Lower lobe of right lung (tissue), 2 donors: ENCODE results near the gene CFAP97. TPM values are rescaled to one million over a fixed set of nuclear protein-coding genes. Genes with fewer than 3 reads are reported as not detected.

Experiments
- ATAC-seq, 2 donors: fragments of 200-7000 bp; cut with Tn5 transposase; one replicate each; pipeline ENCODE4 v1.9.1; 2020 to 2022; ENCODE audit warnings: mild to moderate bottlenecking in 2 of 2, moderate library complexity in 2 of 2
- DNase-seq: peaks from one replicate; pipeline ENCODE4 v3.0.0-alpha.2; 2020
- H3K27ac ChIP-seq: fragments of 200-600 bp; one replicate; pipeline ENCODE4 v1.8.0; 2022
- H3K27me3 ChIP-seq: fragments of 200-600 bp; one replicate; pipeline ENCODE4 v1.8.0; 2022; ENCODE audit warnings: low read depth
- H3K36me3 ChIP-seq: fragments of 200-600 bp; one replicate; pipeline ENCODE4 v1.8.0; 2022; ENCODE audit warnings: mild to moderate bottlenecking
- H3K4me1 ChIP-seq: fragments of 200-600 bp; one replicate; pipeline ENCODE4 v1.8.0; 2022
- H3K4me3 ChIP-seq: fragments of 200-600 bp; one replicate; pipeline ENCODE4 v1.8.0; 2022; ENCODE audit warnings: mild to moderate bottlenecking
- H3K9me3 ChIP-seq: fragments of 200-600 bp; one replicate; pipeline ENCODE4 v1.8.0; 2022
- intact Hi-C: fragments of 100-400 bp; cut with DNase I; formaldehyde crosslinking; loops from one replicate; pipeline ENCODE4 v1.11.0; 2022
- total RNA-seq: library from RNA; stranded (reverse); fragmentation: NEBNext Ultra II Directional; extraction: Animal tissue kit (Norgen Biotek cat#: 25700); gene quantifications from one replicate; pipeline ENCODE4 v1.2.1, GENCODE V29; 2021
- TF ChIP-seq, protein P1 (sequence below): fragments of 200-600 bp; IDR thresholded peaks from one replicate; pipeline ENCODE4 v1.8.0; 2022; ENCODE audit warnings: antibody characterized with exemption, mild to moderate bottlenecking
- donor health status: DM: no; HTN: yes; CAD: no; lungs with severe emphysema.

Gene CFAP97
- total RNA-seq, 1 donor from 2014 or later, result 29.4 TPM

GRCh38 chr4:185165605-185166063 lies 38.2 kb downstream of the CFAP97 start:
- no peak overlapping the region for H3K27ac ChIP-seq
- DNase-seq, result no peak
- no peaks in the 10 kb centered on the region for H3K9me3 ChIP-seq
- no peak for ATAC-seq
- H3K4me3 ChIP-seq, result no peak overlapping the region
- H3K4me1 ChIP-seq, result no peaks in the 10 kb centered on the region
- TF ChIP-seq, protein P1, sequence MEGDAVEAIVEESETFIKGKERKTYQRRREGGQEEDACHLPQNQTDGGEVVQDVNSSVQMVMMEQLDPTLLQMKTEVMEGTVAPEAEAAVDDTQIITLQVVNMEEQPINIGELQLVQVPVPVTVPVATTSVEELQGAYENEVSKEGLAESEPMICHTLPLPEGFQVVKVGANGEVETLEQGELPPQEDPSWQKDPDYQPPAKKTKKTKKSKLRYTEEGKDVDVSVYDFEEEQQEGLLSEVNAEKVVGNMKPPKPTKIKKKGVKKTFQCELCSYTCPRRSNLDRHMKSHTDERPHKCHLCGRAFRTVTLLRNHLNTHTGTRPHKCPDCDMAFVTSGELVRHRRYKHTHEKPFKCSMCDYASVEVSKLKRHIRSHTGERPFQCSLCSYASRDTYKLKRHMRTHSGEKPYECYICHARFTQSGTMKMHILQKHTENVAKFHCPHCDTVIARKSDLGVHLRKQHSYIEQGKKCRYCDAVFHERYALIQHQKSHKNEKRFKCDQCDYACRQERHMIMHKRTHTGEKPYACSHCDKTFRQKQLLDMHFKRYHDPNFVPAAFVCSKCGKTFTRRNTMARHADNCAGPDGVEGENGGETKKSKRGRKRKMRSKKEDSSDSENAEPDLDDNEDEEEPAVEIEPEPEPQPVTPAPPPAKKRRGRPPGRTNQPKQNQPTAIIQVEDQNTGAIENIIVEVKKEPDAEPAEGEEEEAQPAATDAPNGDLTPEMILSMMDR, result no peak
- intact Hi-C loops, result no loop called here
- H3K27me3 ChIP-seq, result no peaks in the 10 kb centered on the region
- peaks cover 56% of the 10 kb centered on the region for H3K36me3 ChIP-seq

DNA sequence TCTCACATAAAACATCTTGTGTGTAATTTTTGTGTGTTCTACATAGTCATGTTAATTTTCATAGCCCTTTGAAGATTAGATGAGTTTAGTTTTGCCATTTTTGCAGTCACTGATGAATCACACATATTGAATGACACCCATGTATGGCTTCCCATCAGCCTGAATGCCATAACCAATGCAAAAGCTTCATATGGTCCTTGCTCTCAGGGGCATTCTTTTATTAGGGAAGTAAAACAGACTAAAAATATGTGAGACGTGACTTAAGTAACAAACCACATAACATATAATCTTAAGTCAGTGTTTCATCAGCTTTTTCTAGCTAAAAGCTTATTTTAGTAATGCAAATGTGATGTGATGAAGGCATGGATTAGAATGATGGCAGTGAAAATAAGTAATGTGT lies 52.5 kb downstream of the CFAP97 start:
- H3K36me3 ChIP-seq, result peaks cover 26% of the 10 kb centered on the region
- intact Hi-C loops, result no loop called here

GRCh38 chr4:185149392-185149791 lies 54.4 kb downstream of the CFAP97 start:
- DNase-seq (no peak), ATAC-seq (no peak)
- Histone ChIP-seq H3K4me3 (no peak overlapping the region), H3K27ac (no peak overlapping the region), H3K9me3 (no peaks in the 10 kb centered on the region), H3K27me3 (no peaks in the 10 kb centered on the region), H3K36me3 (peaks cover 26% of the 10 kb centered on the region), H3K4me1 (peaks cover 10% of the 10 kb centered on the region)
- intact Hi-C loops, result no loop called here
- TF ChIP-seq, protein P1, result no peak

More for the DNA sequence above, 52.5 kb downstream of the CFAP97 start:
- TF ChIP-seq, protein P1, result no peak
- DNase-seq (no peak), ATAC-seq (no peak)
- H3K27ac ChIP-seq, result no peak overlapping the region
- no peaks in the 10 kb centered on the region for H3K9me3 ChIP-seq
- H3K4me3 ChIP-seq, result no peak overlapping the region
- H3K27me3 ChIP-seq, result no peaks in the 10 kb centered on the region
- H3K4me1 ChIP-seq, result no peaks in the 10 kb centered on the region

GRCh38 chr4:185145572-185145971 lies 58.2 kb downstream of the CFAP97 start:
- H3K4me1 ChIP-seq, result peaks cover 26% of the 10 kb centered on the region
- intact Hi-C loops, result no loop called here
- no peaks in the 10 kb centered on the region for H3K9me3 ChIP-seq
- no peak overlapping the region for H3K27ac ChIP-seq
- DNase-seq (no peak), ATAC-seq (no peak)
- TF ChIP-seq, protein P1, result no peak
- no peak overlapping the region for H3K4me3 ChIP-seq
- H3K36me3 ChIP-seq, result peaks cover 16% of the 10 kb centered on the region
- H3K27me3 ChIP-seq, result peaks cover 13% of the 10 kb centered on the region

DNA sequence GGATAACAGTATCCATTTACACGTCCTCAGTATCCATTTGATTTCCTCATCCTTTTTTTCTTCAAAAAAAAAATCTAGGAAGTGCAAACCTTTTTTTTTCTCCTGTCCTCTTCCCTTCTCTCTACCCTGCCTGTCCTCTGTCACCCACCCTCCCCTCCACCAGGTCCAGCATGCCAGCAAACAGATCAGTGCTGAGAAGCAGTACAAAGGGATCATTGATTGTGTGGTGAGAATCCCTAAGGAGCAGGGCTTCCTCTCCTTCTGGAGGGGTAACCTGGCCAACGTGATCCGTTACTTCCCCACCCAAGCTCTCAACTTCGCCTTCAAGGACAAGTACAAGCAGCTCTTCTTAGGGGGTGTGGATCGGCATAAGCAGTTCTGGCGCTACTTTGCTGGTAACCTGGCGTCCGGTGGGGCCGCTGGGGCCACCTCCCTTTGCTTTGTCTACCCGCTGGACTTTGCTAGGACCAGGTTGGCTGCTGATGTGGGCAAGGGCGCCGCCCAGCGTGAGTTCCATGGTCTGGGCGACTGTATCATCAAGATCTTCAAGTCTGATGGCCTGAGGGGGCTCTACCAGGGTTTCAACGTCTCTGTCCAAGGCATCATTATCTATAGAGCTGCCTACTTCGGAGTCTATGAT lies 59.1 kb downstream of the CFAP97 start:
- no peak for DNase-seq

More for the DNA sequence above, 59.1 kb downstream of the CFAP97 start:
- H3K27me3 ChIP-seq, result peaks cover 13% of the 10 kb centered on the region
- H3K27ac ChIP-seq, result no peak overlapping the region
- H3K9me3 ChIP-seq, result no peaks in the 10 kb centered on the region
- H3K36me3 ChIP-seq, result peaks cover 13% of the 10 kb centered on the region
- TF ChIP-seq, protein P1, result no peak
- peak overlapping the region; percentile 72 for H3K4me3 ChIP-seq
- H3K4me1 ChIP-seq, result peaks cover 26% of the 10 kb centered on the region
- intact Hi-C loops, result no loop called here
- no peak for ATAC-seq
